Testis (tissue), 2 donors: Measurements from ENCODE around the gene TIAM1.

ENCODE experiments used
- CTCF ChIP-seq, 3 experiments: fragments of 450-650 bp in 2 of 3; fragments of 200-600 bp in 1 of 3; sonication (generic) in 1 of 3; IDR thresholded peaks; one replicate each; pipeline ENCODE4 v1.5.1; 2016 to 2019; ENCODE audit warnings: antibody characterized with exemption in 3 of 3, mild to moderate bottlenecking in 2 of 3, moderate library complexity in 1 of 3
- POLR2A ChIP-seq: fragments of 450-650 bp; IDR thresholded peaks from one replicate; pipeline ENCODE4 v1.6.1; 2017; ENCODE audit warnings: antibody characterized with exemption, mild to moderate bottlenecking, moderate library complexity

- no peak for TF ChIP-seq CTCF (IDR thresholded peaks at IDR 0.05)
- no peak for TF ChIP-seq POLR2A
Observed at GRCh38 chr21:31317688-31318087, 26.4 kb downstream of the TIAM1 start.
